GM10266 (cell line): ENCODE measurements around the gene CNTNAP2.

Source experiments
- DNase-seq: peaks from one replicate; pipeline ENCODE4 v3.0.0; 2012; ENCODE audit errors: extremely low spot score
- TF ChIP-seq, protein P1 (sequence below): IDR thresholded peaks from 2 replicates; pipeline ENCODE4 v1.5.1; 2012; ENCODE audit warnings: mild to moderate bottlenecking, low read depth; ENCODE audit not compliant: control insufficient read depth, insufficient read depth; ENCODE audit errors: missing control alignments

The CNTNAP2 gene

DNA sequence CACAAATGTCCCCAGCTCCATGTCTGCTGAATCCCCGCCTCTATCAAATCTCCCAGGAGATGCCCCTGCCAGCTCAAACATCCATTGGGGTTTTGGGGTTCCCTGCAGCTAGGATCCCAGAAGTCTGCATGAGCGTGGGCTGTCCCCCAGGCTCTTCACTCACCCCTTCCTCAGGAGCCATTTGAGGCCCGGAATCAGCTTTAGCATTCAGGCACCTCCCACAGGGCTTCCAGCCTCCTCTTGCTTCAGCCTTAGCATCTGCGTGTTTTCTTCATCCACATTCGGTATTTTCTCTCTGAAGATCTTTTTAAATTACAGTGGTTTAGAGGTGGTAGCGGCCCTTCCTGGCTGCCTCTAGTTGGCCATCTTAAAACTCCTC lies 1054.4 kb downstream of the CNTNAP2 start:
- TF ChIP-seq, protein P1, sequence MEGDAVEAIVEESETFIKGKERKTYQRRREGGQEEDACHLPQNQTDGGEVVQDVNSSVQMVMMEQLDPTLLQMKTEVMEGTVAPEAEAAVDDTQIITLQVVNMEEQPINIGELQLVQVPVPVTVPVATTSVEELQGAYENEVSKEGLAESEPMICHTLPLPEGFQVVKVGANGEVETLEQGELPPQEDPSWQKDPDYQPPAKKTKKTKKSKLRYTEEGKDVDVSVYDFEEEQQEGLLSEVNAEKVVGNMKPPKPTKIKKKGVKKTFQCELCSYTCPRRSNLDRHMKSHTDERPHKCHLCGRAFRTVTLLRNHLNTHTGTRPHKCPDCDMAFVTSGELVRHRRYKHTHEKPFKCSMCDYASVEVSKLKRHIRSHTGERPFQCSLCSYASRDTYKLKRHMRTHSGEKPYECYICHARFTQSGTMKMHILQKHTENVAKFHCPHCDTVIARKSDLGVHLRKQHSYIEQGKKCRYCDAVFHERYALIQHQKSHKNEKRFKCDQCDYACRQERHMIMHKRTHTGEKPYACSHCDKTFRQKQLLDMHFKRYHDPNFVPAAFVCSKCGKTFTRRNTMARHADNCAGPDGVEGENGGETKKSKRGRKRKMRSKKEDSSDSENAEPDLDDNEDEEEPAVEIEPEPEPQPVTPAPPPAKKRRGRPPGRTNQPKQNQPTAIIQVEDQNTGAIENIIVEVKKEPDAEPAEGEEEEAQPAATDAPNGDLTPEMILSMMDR = no peak
- no peak for DNase-seq

DNA sequence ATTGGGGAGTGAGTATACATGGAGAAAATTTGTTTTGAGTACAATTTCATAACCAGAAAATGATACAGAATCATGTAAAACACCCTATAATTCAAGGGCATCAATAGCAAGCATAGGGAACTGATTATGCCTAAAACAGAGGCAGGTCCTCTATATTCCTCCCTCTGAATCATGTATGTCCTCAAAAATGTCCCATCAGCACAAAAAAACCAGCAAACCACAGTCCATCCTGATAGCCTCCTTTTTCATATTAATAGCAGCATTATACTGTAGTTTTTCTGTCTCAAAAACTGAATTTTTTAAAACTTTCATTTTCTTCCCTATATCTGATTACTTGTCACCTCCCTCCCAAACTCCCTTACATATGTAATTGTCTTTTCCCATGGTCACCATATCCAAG lies 1057.3 kb downstream of the CNTNAP2 start:
- DNase-seq = no peak
- TF ChIP-seq, protein P1 = no peak

DNA sequence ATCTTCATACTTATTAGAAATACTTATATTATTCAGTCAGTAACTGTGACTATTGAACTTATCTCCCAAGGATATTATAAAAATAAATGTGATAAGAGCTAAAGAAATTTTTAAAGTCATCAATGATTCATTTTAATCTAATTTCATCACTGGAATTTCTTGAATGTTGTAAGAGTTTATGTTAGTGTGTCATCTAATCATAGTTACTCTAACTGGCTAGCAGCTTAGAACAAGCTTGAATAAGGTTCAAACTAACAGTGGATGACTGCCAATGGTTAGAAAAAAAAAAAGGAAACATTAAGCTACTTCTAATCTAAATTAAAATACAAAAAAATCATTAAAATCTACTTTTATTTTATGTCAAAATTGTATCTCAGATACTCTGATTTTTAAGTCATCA lies 1066.3 kb downstream of the CNTNAP2 start:
- no peak for DNase-seq
- TF ChIP-seq, protein P1 = no peak

DNA sequence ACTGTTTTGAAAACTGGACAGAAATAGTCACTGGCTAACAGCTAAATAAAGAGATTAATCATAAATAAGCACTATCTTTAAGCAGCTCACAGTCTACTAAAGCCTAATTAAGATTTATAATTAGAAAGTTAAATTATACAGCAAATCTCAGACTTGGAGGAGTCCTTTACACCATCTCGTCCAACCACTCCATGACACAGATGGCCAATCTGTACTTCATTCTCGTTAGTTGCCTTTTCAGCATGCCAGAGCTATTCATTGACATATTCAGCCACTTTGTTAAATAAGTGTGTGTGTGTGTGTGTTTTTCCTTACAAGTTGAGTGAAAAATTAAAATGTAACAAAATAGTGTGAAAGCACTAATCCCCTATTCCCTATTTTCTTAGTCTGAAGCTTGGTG lies 1066.7 kb downstream of the CNTNAP2 start:
- DNase-seq = no peak
- TF ChIP-seq, protein P1 = no peak

DNA sequence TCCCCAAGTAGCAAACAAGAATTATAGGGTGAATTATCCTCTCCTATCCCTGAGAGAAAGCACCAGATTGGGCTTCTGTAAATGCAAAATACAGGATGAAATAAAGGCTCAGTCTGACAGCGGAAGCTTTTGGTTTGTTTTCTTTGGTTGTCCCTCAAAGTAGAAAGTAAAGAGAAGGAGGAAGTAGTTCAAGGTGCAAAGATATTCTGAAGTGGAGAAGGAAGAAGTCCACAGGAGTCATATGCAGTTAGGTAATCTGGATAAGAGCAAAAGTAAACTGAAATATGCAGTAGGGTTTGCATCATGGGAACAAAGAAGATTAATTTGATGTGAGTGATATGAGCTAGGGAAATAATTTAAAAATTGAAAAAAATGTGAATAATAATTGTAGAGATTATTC lies 1071.9 kb downstream of the CNTNAP2 start:
- TF ChIP-seq, protein P1 = no peak

DNA sequence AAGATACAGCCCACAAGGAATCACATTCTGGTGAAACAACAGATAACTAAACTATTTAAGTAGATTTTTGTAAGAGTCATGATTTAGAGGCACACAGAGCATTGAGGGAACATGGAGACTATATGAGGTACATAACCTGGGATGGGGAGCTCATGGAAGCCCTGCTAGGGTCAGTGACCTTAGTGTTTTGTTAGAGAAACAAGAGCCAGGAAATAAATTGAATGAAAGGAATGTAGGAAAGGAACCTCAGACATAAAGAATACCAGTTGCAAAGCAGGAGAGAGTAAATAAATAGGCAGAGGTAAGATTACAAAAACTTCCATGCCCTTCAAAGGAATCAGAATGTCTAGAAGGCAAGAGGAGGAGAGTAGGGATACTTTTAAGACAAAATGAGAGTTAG lies 1076.9 kb downstream of the CNTNAP2 start:
- DNase-seq = no peak
- TF ChIP-seq, protein P1 = no peak

More for the DNA sequence above, 1071.9 kb downstream of the CNTNAP2 start:
- no peak for DNase-seq

DNA sequence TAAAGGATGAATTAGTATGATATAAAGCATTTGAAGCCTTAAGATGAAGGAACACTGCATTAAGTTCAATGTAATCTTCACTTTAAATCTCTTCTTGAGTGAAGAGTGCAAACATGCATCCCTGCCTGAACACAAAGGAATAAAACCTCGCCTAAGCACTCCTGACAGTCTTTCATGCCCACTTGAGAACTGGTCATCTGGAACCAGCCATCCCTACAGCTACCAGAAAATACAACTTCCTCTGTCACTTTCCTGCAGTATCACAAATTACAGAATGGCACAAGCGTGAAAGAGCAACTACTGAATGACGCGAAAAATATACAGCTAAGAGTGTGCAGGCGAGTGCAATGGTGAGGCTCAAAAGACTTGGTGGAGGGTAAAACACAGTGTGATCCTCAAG lies 1079.9 kb downstream of the CNTNAP2 start:
- DNase-seq = no peak
- TF ChIP-seq, protein P1 = no peak
